Activated T-helper 1 cell treated with anti-CD3 and anti-CD28 coated beads, Interleukin-12 subunit alpha, Interleukin-12 subunit beta, Interleukin-2, Interleukin-4 antibody, amounts not matched to agents 30 ng/mL and 10 ng/mL and 1 ng/mL, durations not matched to agents 14 hours and 24 hours and 36 hours (primary cell): Measurements from ENCODE around the gene AOX1. TPM values are rescaled to one million over a fixed set of nuclear protein-coding genes. Genes with fewer than 3 reads are reported as not detected.
"Not testable (repeated sequence)": the region's sequence is repeated elsewhere in the genome, so short reads cannot be mapped to it uniquely, and the experiment has no call there.

ENCODE experiments used
- DNase-seq: peaks from one replicate; pipeline ENCODE4 v3.0.0; 2021; ENCODE audit warnings: low spot score
- H3K27ac Mint-ChIP-seq: one replicate; pipeline ENCODE4 v1.8.0; 2021; ENCODE audit warnings: mild to moderate bottlenecking, mixed read lengths
- H3K27me3 Mint-ChIP-seq: one replicate; pipeline ENCODE4 v1.8.0; 2022; ENCODE audit warnings: mild to moderate bottlenecking, moderate library complexity, mixed read lengths; ENCODE audit not compliant: insufficient read depth
- H3K36me3 Mint-ChIP-seq: one replicate; pipeline ENCODE4 v1.8.0; 2021; ENCODE audit warnings: low read depth, mixed read lengths
- H3K4me1 Mint-ChIP-seq: one replicate; pipeline ENCODE4 v1.8.0; 2021; ENCODE audit warnings: low read depth, mixed read lengths
- H3K4me3 Mint-ChIP-seq: one replicate; pipeline ENCODE4 v1.8.0; 2021; ENCODE audit warnings: mild to moderate bottlenecking, moderate library complexity, mixed read lengths
- H3K9me3 Mint-ChIP-seq: one replicate; pipeline ENCODE4 v1.8.0; 2021; ENCODE audit warnings: mixed read lengths
- intact Hi-C: fragments of 100-400 bp; cut with micrococcal nuclease; formaldehyde crosslinking; loops from one replicate; pipeline ENCODE4 v1.15.1; 2024
- total RNA-seq: library from RNA; stranded (reverse); gene quantifications from 2 replicates; pipeline ENCODE4 v1.2.3, GENCODE V29; 2022

The AOX1 gene
- total RNA-seq, 1 donor from 2014 or later = 0.05 TPM

DNA sequence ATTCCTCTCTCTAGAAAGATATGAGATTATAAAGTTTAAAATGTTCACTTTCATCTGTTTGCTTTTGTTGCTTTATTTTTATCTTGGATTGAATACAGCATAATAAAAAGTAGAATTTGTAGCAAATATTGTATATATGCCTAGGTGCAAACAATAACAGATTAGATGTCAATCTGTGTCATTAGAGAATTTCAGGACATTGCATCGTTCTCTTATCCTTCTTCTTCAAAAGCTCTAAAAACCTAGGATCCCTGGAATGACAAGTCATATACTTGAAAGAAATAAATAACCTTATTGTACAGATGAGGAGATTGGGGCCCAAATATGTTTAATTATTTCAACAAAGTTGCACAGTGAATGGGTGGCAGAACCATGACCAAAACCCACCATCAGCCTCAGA, 123.1 kb downstream of the AOX1 start:
- Mint-ChIP-seq H3K27me3 (no peaks in the 10 kb centered on the region), H3K36me3 (no peaks in the 10 kb centered on the region), H3K27ac (no peak overlapping the region), H3K4me1 (peaks cover 58% of the 10 kb centered on the region), H3K4me3 (no peak overlapping the region), H3K9me3 (no peaks in the 10 kb centered on the region)
- DNase-seq = no peak
- intact Hi-C loops = no loop called here

GRCh38 chr2:200713003-200713703, 127.3 kb downstream of the AOX1 start:
- DNase-seq = peak; percentile 89
- H3K27ac Mint-ChIP-seq = peak overlapping the region; percentile 99
- H3K4me1 Mint-ChIP-seq = peaks cover 44% of the 10 kb centered on the region
- no peaks in the 10 kb centered on the region for H3K36me3 Mint-ChIP-seq
- no peaks in the 10 kb centered on the region for H3K27me3 Mint-ChIP-seq
- H3K9me3 Mint-ChIP-seq = peaks cover under 1% of the 10 kb centered on the region
- intact Hi-C loops = loop anchor here (1.0 to 5.0 kb wide), 17 partner anchors 10 to 735 kb away; partner anchors contain the start of genes BZW1, CLK1, HYCC2 and NIF3L1
- H3K4me3 Mint-ChIP-seq = peak overlapping the region; percentile 79

DNA sequence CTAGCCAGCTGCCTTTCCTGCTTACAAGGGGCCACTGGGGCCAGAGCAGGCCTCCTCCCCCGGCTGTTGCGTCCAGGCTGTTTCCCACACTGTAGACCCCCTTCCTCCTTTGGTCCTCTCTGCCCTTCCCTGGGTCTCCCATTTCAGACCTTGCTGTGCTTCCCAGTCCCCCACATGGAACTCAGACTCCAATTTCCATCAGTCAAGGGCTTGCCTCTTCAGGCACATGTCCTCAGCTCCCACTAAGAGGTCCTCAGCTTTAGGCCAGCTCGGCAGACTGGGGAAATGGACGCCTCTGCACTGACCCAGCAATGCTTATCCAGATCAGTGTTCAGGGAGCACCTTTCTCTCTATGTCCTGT, 127.9 kb downstream of the AOX1 start:
- peaks cover 6% of the 10 kb centered on the region for H3K9me3 Mint-ChIP-seq
- H3K27me3 Mint-ChIP-seq = no peaks in the 10 kb centered on the region
- no peak for DNase-seq
- H3K4me3 Mint-ChIP-seq = peak overlapping the region; percentile 79
- no peaks in the 10 kb centered on the region for H3K36me3 Mint-ChIP-seq
- intact Hi-C loops = loop anchor here (1.0 to 5.0 kb wide), 17 partner anchors 10 to 735 kb away; partner anchors contain the start of genes BZW1, CLK1, HYCC2 and NIF3L1
- H3K27ac Mint-ChIP-seq = peak overlapping the region; percentile 99
- peaks cover 40% of the 10 kb centered on the region for H3K4me1 Mint-ChIP-seq

GRCh38 chr2:200715014-200715413, 129.2 kb downstream of the AOX1 start:
- Mint-ChIP-seq H3K9me3 (peaks cover 12% of the 10 kb centered on the region), H3K4me1 (peaks cover 40% of the 10 kb centered on the region)
- H3K27me3 Mint-ChIP-seq, H3K27ac Mint-ChIP-seq, DNase-seq, H3K36me3 Mint-ChIP-seq, H3K4me3 Mint-ChIP-seq, intact Hi-C loops: not testable (repeated sequence)

DNA sequence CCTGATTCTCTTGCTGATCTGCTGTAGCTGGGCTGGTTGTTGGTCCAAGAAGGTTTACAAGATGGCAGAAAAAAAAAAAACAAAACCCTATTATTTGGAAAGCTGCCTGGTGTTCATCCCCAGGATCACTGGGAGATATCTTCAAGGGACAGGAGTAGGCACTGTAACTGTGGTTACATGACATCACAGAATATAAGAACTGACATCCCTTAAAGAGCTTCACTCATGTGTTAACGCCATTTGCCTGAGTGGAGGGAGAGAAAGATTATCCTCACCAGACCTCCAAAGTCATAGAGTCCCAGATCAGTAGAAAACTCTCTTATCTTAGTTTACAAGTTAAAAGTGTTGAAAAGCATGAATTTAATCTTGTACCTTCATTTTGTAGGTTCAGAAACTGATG, 130.6 kb downstream of the AOX1 start:
- no peak for DNase-seq
- Mint-ChIP-seq H3K4me3 (no peak overlapping the region), H3K27ac (no peak overlapping the region), H3K36me3 (no peaks in the 10 kb centered on the region), H3K9me3 (peaks cover 16% of the 10 kb centered on the region), H3K4me1 (peaks cover 32% of the 10 kb centered on the region), H3K27me3 (peaks cover 9% of the 10 kb centered on the region)
- intact Hi-C loops = no loop called here

Other genes starting within 250 kb of the AOX1 start
- gene KCTD18, start 75.9 kb upstream of the AOX1 start, total RNA-seq = 14.5 and 15.8 TPM in 2 replicates
- gene SGO2, start 59.8 kb upstream of the AOX1 start, total RNA-seq = 20.5 and 20.9 TPM in 2 replicates
- 446 and 447 TPM in 2 replicates for gene BZW1, start 225.9 kb downstream of the AOX1 start, total RNA-seq